ENCODE measurements around the gene PCOLCE2.
A peak's percentile ranks its signal among the peaks of the same experiment; 100 is the strongest.

Gene PCOLCE2

GRCh38 chr3:142808103-142808917, 80.6 kb downstream of the PCOLCE2 start:
- no peak for FAIRE-seq

GRCh38 chr3:142802891-142803290, 86.0 kb downstream of the PCOLCE2 start:
- FAIRE-seq = no peak

GRCh38 chr3:142801746-142802145, 87.1 kb downstream of the PCOLCE2 start:
- no peak for FAIRE-seq

- no peak for FAIRE-seq
These were observed 92.1 kb downstream of the PCOLCE2 start for GRCh38 chr3:142796823-142797222.

GRCh38 chr3:142795332-142795731, 93.6 kb downstream of the PCOLCE2 start:
- no peak for FAIRE-seq

- no peak for FAIRE-seq
These were observed 94.4 kb downstream of the PCOLCE2 start for GRCh38 chr3:142794508-142794907.

- FAIRE-seq = no peak
These were observed 101.2 kb downstream of the PCOLCE2 start for GRCh38 chr3:142787719-142788118.

GRCh38 chr3:142785996-142786395, 102.9 kb downstream of the PCOLCE2 start:
- peak; percentile 82 for FAIRE-seq

GRCh38 chr3:142784228-142784627, 104.7 kb downstream of the PCOLCE2 start:
- no peak for FAIRE-seq

GRCh38 chr3:142782616-142783015, 106.3 kb downstream of the PCOLCE2 start:
- no peak for FAIRE-seq

- no peak for FAIRE-seq
These were observed 109.3 kb downstream of the PCOLCE2 start for GRCh38 chr3:142779591-142779990.

GRCh38 chr3:142778541-142778940, 110.3 kb downstream of the PCOLCE2 start:
- no peak for FAIRE-seq

GRCh38 chr3:142777927-142778326, 111.0 kb downstream of the PCOLCE2 start:
- no peak for FAIRE-seq

GRCh38 chr3:142768338-142768737, 120.5 kb downstream of the PCOLCE2 start:
- no peak for FAIRE-seq

Measured in endometrium (tissue), 2 donors.